ENCODE measurements around the gene ENPP6.

Gene ENPP6

GRCh38 chr4:184094532-184095159 is 123.0 kb downstream of the ENPP6 start:
- Histone ChIP-seq H3K36me3 (replicated peaks) (no peaks in the 10 kb centered on the region), H3K4me3 (no peak overlapping the region), H3K9me3 (no peaks in the 10 kb centered on the region), H3K27me3 (ENCODE audit: low read depth) (no peaks in the 10 kb centered on the region), H3K4me1 (no peaks in the 10 kb centered on the region)
- DNase-seq (ENCODE audit: low spot score in 2 of 2), result no peak
- in situ Hi-C loops (cut with MboI; ENCODE audit: low sequenced_read_pairs), result no loop called here

- no peaks in the 10 kb centered on the region for H3K36me3 ChIP-seq (replicated peaks)
- no peak overlapping the region for H3K4me3 ChIP-seq
- no peaks in the 10 kb centered on the region for H3K9me3 ChIP-seq
- DNase-seq (ENCODE audit: low spot score in 2 of 2), result no peak
- H3K4me1 ChIP-seq, result no peaks in the 10 kb centered on the region
- no peaks in the 10 kb centered on the region for H3K27me3 ChIP-seq (ENCODE audit: low read depth)
- in situ Hi-C loops (cut with MboI; ENCODE audit: low sequenced_read_pairs), result no loop called here
Observed at GRCh38 chr4:184091986-184092385, 125.7 kb downstream of the ENPP6 start.

- no peak for DNase-seq (ENCODE audit: low spot score in 2 of 2)
- no peaks in the 10 kb centered on the region for H3K4me1 ChIP-seq
- no peak overlapping the region for H3K4me3 ChIP-seq
- peaks cover 3% of the 10 kb centered on the region; the same call in 1 of the 2 replicates for H3K27me3 ChIP-seq (ENCODE audit: low read depth)
- H3K36me3 ChIP-seq (replicated peaks), result no peaks in the 10 kb centered on the region
- in situ Hi-C loops (cut with MboI; ENCODE audit: low sequenced_read_pairs), result no loop called here
- H3K9me3 ChIP-seq, result no peaks in the 10 kb centered on the region
Observed at GRCh38 chr4:184090571-184090970, 127.1 kb downstream of the ENPP6 start.

- no peak overlapping the region for H3K4me3 ChIP-seq
- H3K27me3 ChIP-seq (ENCODE audit: low read depth), result peaks cover 9% of the 10 kb centered on the region
- in situ Hi-C loops (cut with MboI; ENCODE audit: low sequenced_read_pairs), result no loop called here
- H3K9me3 ChIP-seq, result no peaks in the 10 kb centered on the region
- DNase-seq (ENCODE audit: low spot score in 2 of 2), result no peak
- H3K36me3 ChIP-seq (replicated peaks), result no peaks in the 10 kb centered on the region
- H3K4me1 ChIP-seq, result no peaks in the 10 kb centered on the region
Observed at GRCh38 chr4:184080674-184081073, 137.0 kb downstream of the ENPP6 start.

GRCh38 chr4:184074677-184075388 is 142.8 kb downstream of the ENPP6 start:
- in situ Hi-C loops (cut with MboI; ENCODE audit: low sequenced_read_pairs), result no loop called here
- Histone ChIP-seq H3K27me3 (ENCODE audit: low read depth) (no peaks in the 10 kb centered on the region), H3K9me3 (no peaks in the 10 kb centered on the region), H3K4me3 (no peak overlapping the region), H3K4me1 (no peaks in the 10 kb centered on the region), H3K36me3 (replicated peaks) (no peaks in the 10 kb centered on the region)
- no peak for DNase-seq (ENCODE audit: low spot score in 2 of 2)

- peaks cover 3% of the 10 kb centered on the region; the same call in 1 of the 2 replicates for H3K27me3 ChIP-seq (ENCODE audit: low read depth)
- no peaks in the 10 kb centered on the region for H3K4me1 ChIP-seq
- no peak overlapping the region for H3K4me3 ChIP-seq
- in situ Hi-C loops (cut with MboI; ENCODE audit: low sequenced_read_pairs), result no loop called here
- H3K36me3 ChIP-seq (replicated peaks), result no peaks in the 10 kb centered on the region
- no peaks in the 10 kb centered on the region for H3K9me3 ChIP-seq
- DNase-seq (ENCODE audit: low spot score in 2 of 2), result no peak
Observed at GRCh38 chr4:184067931-184068554, 149.6 kb downstream of the ENPP6 start.

GRCh38 chr4:184066584-184067300 is 150.9 kb downstream of the ENPP6 start:
- Histone ChIP-seq H3K4me1 (no peaks in the 10 kb centered on the region), H3K36me3 (replicated peaks) (no peaks in the 10 kb centered on the region), H3K9me3 (no peaks in the 10 kb centered on the region), H3K27me3 (ENCODE audit: low read depth) (peaks cover 3% of the 10 kb centered on the region; the same call in 1 of the 2 replicates), H3K4me3 (no peak overlapping the region)
- no peak for DNase-seq (ENCODE audit: low spot score in 2 of 2)
- in situ Hi-C loops (cut with MboI; ENCODE audit: low sequenced_read_pairs), result no loop called here

GRCh38 chr4:184064877-184065276 is 152.8 kb downstream of the ENPP6 start:
- H3K27me3 ChIP-seq (ENCODE audit: low read depth), result peaks cover 3% of the 10 kb centered on the region; the same call in 1 of the 2 replicates
- in situ Hi-C loops (cut with MboI; ENCODE audit: low sequenced_read_pairs), result no loop called here
- H3K9me3 ChIP-seq, result no peaks in the 10 kb centered on the region
- no peak overlapping the region for H3K4me3 ChIP-seq
- no peaks in the 10 kb centered on the region for H3K4me1 ChIP-seq
- DNase-seq (ENCODE audit: low spot score in 2 of 2), result no peak
- H3K36me3 ChIP-seq (replicated peaks), result no peaks in the 10 kb centered on the region

GRCh38 chr4:184062769-184063168 is 154.9 kb downstream of the ENPP6 start:
- Histone ChIP-seq H3K4me1 (no peaks in the 10 kb centered on the region), H3K9me3 (no peaks in the 10 kb centered on the region), H3K36me3 (replicated peaks) (no peaks in the 10 kb centered on the region), H3K27me3 (ENCODE audit: low read depth) (0 out of 2 replicates have a peak, but pooled peaks cover 3% of the 10 kb centered on the region), H3K4me3 (no peak overlapping the region)
- in situ Hi-C loops (cut with MboI; ENCODE audit: low sequenced_read_pairs), result no loop called here
- DNase-seq (ENCODE audit: low spot score in 2 of 2), result no peak

GRCh38 chr4:184061582-184061981 is 156.1 kb downstream of the ENPP6 start:
- H3K36me3 ChIP-seq (replicated peaks), result no peaks in the 10 kb centered on the region
- DNase-seq (ENCODE audit: low spot score in 2 of 2), result no peak
- no peaks in the 10 kb centered on the region for H3K4me1 ChIP-seq
- in situ Hi-C loops (cut with MboI; ENCODE audit: low sequenced_read_pairs), result no loop called here
- no peak overlapping the region for H3K4me3 ChIP-seq
- H3K9me3 ChIP-seq, result no peaks in the 10 kb centered on the region
- 0 out of 2 replicates have a peak, but pooled peaks cover 3% of the 10 kb centered on the region for H3K27me3 ChIP-seq (ENCODE audit: low read depth)

GRCh38 chr4:184059099-184059498 is 158.6 kb downstream of the ENPP6 start:
- H3K4me3 ChIP-seq, result no peak overlapping the region
- H3K9me3 ChIP-seq, result no peaks in the 10 kb centered on the region
- in situ Hi-C loops (cut with MboI; ENCODE audit: low sequenced_read_pairs), result no loop called here
- H3K36me3 ChIP-seq (replicated peaks), result no peaks in the 10 kb centered on the region
- H3K27me3 ChIP-seq (ENCODE audit: low read depth), result no peaks in the 10 kb centered on the region
- no peak for DNase-seq (ENCODE audit: low spot score in 2 of 2)
- H3K4me1 ChIP-seq, result no peaks in the 10 kb centered on the region

GRCh38 chr4:184058026-184058425 is 159.6 kb downstream of the ENPP6 start:
- Histone ChIP-seq H3K4me1 (no peaks in the 10 kb centered on the region), H3K9me3 (no peaks in the 10 kb centered on the region), H3K36me3 (replicated peaks) (no peaks in the 10 kb centered on the region), H3K27me3 (ENCODE audit: low read depth) (no peaks in the 10 kb centered on the region), H3K4me3 (no peak overlapping the region)
- no peak for DNase-seq (ENCODE audit: low spot score in 2 of 2)
- in situ Hi-C loops (cut with MboI; ENCODE audit: low sequenced_read_pairs), result no loop called here

GRCh38 chr4:184056877-184057276 is 160.8 kb downstream of the ENPP6 start:
- no peaks in the 10 kb centered on the region for H3K9me3 ChIP-seq
- H3K4me3 ChIP-seq, result no peak overlapping the region
- in situ Hi-C loops (cut with MboI; ENCODE audit: low sequenced_read_pairs), result no loop called here
- H3K27me3 ChIP-seq (ENCODE audit: low read depth), result no peaks in the 10 kb centered on the region
- DNase-seq (ENCODE audit: low spot score in 2 of 2), result no peak
- H3K4me1 ChIP-seq, result no peaks in the 10 kb centered on the region
- H3K36me3 ChIP-seq (replicated peaks), result no peaks in the 10 kb centered on the region

GRCh38 chr4:184053434-184053833 is 164.2 kb downstream of the ENPP6 start:
- H3K4me1 ChIP-seq, result no peaks in the 10 kb centered on the region
- in situ Hi-C loops (cut with MboI; ENCODE audit: low sequenced_read_pairs), result no loop called here
- no peaks in the 10 kb centered on the region for H3K9me3 ChIP-seq
- H3K36me3 ChIP-seq (replicated peaks), result no peaks in the 10 kb centered on the region
- H3K4me3 ChIP-seq, result no peak overlapping the region
- DNase-seq (ENCODE audit: low spot score in 2 of 2), result peak; percentile 12 to 57
- no peaks in the 10 kb centered on the region for H3K27me3 ChIP-seq (ENCODE audit: low read depth)
